ENCODE measurements around the gene SMCO1.
"Not testable (repeated sequence)": the region's sequence is repeated elsewhere in the genome, so short reads cannot be mapped to it uniquely, and the experiment has no call there.

SMCO1 gene

DNA sequence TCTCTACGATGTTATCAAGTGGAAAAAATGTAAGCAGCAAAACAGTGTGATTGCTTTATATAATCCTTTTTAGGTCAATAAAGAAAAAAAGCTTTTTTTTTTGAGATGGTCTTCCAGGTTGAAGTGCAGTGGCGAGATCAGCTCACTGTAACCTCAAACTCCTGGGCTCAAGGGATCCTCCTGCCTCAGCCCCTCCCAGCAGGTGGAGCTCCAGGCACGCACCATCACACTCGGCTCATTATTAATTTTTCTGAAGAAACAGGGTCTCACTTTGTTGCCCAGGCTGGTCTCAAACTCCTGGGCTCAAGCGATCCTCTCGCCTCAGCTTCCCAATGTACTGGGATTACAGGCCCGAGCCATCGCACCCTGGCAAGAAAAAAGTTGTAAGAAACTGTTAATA lies 28.9 kb downstream of the SMCO1 start:
- DNase-seq: no peak

DNA sequence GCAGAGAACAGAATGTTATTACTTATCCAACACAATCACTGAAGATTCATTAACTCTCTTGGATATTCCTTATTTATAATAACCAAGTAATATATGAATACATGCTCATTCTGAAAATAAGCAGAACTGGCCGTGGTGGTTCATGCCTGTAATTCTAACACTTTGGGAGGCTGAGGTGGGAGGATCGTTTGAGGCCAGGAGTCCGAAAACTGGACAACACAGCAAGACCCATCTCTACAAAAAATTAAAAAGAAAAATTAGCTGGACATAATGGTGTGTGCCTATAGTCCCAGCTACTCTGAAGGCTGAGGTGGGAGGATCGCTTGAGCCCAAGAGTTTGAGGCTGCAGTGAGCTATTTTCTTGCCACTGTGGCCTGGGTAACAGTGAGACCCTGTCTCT lies 37.5 kb downstream of the SMCO1 start:
- no peak for DNase-seq

DNA sequence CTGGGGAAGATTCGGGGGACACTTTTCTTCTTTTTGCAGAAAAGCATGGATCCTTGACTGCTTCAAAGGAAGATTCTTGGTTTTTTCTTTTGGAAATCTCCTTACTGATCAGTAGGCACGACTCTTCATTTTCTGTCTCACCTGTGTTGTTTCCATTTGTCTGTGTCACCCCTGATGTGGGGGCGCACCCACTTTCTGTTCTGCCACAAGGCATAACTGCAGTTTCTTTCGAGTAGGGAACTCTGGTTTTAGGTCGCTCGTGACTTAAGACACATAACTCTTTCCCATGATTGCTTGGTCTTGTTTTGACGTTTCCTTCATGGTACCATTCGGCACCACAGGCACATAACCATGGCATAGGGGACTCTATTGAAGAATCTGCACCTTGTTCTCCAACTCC lies 42.9 kb downstream of the SMCO1 start:
- DNase-seq: no peak

DNA sequence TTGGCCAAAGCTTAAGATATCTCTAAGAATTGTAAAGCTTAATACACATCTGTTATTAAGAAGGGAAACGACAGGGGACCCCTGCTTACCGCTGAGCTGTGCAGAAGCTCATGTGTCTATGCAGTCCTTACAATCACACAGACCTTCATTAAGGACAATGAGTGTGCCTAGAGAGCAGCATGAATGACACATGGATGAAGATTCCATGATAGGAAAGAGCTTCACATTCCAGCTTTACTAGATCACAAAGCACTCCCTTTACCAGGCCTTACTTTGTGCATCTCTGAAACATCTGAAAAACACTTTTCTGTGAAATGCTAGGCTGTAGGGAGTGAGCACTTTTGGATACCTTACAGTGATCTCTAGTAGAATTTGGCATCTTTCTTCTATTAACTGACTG lies 43.6 kb downstream of the SMCO1 start:
- DNase-seq: no peak

DNA sequence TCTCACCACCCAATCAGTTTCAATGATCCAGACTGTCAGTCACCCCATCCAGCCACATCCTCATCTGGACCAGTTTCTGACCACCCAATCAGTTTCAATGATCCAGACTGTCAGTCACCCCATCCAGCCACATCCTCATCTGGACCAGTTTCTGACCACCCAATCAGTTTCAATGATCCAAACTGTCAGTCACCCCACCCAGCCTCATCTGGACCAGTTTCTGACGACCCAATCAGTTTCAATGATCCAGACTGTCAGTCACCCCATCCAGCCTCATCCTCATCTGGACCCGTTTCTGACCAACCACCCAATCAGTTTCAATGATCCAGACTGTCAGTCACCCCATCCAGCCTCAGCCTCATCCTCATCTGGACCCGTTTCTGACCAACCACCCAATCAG lies 45.0 kb downstream of the SMCO1 start:
- DNase-seq: not testable (repeated sequence)

DNA sequence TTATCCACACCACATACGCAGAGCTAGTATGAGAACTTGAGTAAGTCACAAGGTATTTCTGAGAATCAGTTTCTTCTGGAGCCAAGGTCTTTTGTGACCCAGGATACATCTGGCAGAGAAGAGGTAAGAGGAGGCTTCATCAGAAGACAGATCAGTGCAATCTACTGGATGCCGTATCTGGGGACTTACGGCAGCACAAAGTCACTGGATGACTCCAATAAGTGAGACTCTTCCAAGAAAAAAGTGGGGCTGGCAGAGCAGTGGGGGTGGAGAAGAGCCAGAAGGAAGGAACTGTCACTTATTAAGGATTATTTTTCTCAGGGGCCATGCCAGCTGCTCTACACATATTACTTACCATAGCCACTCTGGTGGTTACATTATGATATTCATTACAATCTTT lies 51.3 kb downstream of the SMCO1 start:
- DNase-seq: no peak

DNA sequence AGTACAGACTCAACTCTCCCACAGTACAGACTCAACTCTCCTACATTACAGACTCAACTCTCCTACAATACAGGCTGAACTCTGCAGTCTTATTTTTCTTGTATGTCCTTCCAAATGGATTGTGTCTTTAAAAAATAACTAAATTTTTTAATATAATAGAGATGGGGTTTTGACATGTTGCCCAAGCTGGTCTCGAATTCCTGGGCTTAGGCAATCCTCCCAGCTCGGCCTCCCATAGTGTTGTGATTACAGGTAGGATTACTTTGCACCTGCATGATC lies 51.7 kb downstream of the SMCO1 start:
- no peak for DNase-seq

DNA sequence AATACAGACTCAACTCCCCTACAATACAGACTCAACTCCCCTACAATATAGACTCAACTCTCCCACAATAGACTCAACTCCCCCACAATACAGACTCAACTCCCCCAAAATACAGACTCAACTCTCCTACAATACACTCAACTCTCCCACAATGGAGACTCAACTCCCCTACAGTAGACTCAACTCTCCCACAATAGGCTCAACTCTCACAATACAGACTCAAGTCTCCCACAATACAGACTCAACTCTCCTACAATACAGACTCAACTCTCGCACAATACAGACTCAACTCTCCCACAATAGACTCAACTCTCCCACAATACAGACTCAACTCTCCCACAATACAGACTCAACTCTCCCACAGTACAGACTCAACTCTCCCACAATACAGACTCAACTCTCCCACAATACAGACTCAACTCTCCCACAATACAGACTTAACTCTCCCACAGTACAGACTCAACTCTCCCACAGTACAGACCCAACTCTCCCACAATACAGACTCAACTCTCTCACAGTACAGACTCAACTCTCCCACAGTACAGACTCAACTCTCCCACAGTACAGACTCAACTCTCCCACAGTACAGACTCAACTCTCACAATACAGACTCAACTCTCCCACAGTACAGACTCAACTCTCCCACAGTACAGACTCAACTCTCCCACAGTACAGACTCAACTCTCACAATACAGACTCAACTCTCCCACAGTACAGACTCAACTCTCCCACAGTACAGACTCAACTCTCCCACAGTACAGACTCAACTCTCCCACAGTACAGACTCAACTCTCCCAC lies 52.3 kb downstream of the SMCO1 start:
- DNase-seq: not testable (repeated sequence)

DNA sequence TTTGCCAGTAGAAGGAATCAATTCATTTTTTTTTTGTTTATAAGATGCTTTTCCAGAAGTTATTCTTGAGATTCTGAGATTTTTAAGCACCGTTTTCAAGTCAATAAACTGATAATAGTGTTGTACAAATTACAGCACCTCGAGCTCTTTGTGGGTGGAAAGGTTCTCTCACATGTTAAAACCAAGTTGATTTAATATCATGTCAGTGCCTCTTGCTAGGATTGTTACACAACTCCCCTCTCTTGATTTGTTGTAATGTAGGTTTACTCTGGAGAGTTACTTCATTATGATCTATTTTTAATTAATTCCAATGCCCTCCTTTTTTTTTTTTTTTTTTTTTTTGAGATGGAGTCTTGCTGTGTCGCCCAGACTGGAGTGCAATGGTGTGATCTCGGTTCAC lies 57.1 kb downstream of the SMCO1 start:
- no peak for DNase-seq

DNA sequence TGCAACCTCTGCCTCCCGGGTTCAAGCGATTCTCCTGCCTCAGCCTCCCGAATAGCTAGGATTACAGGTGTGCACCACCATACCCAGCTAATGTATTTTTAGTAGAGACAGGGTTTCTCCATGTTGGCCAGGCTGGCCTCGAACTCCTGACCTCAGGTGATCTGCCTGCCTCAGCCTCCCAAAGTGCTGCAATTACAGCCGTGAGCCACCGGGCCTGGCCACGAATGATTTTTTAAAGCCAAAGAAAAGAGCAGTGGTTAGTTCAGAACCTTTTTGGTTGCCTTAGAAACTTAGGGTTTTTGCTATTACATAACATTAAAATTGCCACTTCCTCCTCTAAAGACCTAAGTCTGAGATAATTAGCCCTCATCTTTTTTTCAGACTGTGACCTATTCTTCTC lies 57.7 kb downstream of the SMCO1 start:
- not testable (repeated sequence) for DNase-seq
